Measurements from ENCODE around the gene MN1. TPM values are rescaled to one million over a fixed set of nuclear protein-coding genes. Genes with fewer than 3 reads are reported as not detected.
A peak's percentile ranks its signal among the peaks of the same experiment; 100 is the strongest.

Gene MN1
- total RNA-seq, 2 experiments from 2014 or later, result 0.27 to 0.28 TPM

DNA sequence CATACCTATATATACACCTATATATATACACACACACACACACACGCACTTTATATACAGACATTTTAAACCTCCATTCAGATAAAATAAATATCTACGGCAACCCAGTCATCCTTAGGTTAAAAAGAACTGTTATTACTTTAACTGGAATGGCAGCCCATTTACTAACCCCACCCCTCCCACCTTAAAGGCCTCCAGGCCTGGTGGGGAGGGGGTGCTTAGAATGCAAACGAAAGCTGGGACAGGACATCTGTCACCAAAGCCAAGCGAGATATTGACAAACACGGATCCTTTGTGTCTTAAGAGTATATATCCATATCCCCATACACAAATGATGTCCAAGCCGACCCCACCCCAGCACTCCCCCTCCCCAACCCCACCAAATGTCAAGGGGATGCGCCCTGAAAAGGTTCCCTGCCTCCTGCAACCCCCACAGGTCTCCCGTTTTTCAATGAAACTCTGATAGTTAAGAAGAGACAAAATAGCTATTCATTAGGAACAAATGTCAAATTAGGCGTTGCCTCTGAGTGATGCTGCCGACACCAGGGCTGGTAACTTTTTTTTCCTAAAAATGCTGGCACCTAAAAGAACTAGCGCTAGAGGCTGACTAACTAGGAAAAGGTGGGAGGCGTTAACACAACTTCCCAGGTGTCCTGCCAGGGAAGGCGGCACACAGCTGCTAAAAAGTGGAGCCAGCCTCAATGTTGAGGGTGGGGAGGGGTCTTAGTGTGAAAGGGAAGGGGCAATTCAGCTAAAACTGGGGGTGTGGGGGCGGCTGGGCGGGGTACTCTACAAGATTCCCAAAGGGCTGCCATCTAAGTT is 5.6 kb downstream of the MN1 start:
- H3K27me3 ChIP-seq (ENCODE audit: control insufficient read depth in 1 of 2, insufficient read depth in 2 of 2, low read length in 2 of 2), result peaks cover 4 to 7% of the 10 kb centered on the region in 2 experiments
- TF ChIP-seq, protein P1, sequence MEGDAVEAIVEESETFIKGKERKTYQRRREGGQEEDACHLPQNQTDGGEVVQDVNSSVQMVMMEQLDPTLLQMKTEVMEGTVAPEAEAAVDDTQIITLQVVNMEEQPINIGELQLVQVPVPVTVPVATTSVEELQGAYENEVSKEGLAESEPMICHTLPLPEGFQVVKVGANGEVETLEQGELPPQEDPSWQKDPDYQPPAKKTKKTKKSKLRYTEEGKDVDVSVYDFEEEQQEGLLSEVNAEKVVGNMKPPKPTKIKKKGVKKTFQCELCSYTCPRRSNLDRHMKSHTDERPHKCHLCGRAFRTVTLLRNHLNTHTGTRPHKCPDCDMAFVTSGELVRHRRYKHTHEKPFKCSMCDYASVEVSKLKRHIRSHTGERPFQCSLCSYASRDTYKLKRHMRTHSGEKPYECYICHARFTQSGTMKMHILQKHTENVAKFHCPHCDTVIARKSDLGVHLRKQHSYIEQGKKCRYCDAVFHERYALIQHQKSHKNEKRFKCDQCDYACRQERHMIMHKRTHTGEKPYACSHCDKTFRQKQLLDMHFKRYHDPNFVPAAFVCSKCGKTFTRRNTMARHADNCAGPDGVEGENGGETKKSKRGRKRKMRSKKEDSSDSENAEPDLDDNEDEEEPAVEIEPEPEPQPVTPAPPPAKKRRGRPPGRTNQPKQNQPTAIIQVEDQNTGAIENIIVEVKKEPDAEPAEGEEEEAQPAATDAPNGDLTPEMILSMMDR (IDR thresholded peaks at IDR 0.05), result no peak
- peaks cover 9% of the 10 kb centered on the region for H3K4me1 ChIP-seq (ENCODE audit: insufficient read depth, low read length)
- no peaks in the 10 kb centered on the region for H3K36me3 ChIP-seq (ENCODE audit: insufficient read depth, low read length)
- H3K9me3 ChIP-seq (ENCODE audit: control insufficient read depth in 1 of 2, insufficient read depth in 1 of 2, low read length in 2 of 2), result peaks cover 0 to 13% of the 10 kb centered on the region in 2 experiments
- H3K4me3 ChIP-seq (ENCODE audit: low read length), result no peak overlapping the region
- DNase-seq (no peak), ATAC-seq (ENCODE audit: poor library complexity) (no peak)
- Mint-ChIP-seq H3K4me3 (peak overlapping the region; percentile 17), H3K36me3 (ENCODE audit: low read depth) (no peaks in the 10 kb centered on the region), H3K9me3 (no peaks in the 10 kb centered on the region), H3K4me1 (ENCODE audit: low read depth) (no peaks in the 10 kb centered on the region), H3K27ac (no peak overlapping the region), H3K27me3 (peaks cover 6% of the 10 kb centered on the region)
- intact Hi-C loops (cut with DNase I, micrococcal nuclease), result no loop called here
- POLR2A ChIA-PET, result no interaction called here
- no peak overlapping the region for H3K27ac ChIP-seq (ENCODE audit: low read depth in 1 of 2, low read length in 2 of 2)
- CTCF ChIA-PET, result interaction anchor here (0.6 kb wide), 1 partner anchor 163 kb away, joined by 3 read pairs; no protein-coding TSS in a partner anchor

DNA sequence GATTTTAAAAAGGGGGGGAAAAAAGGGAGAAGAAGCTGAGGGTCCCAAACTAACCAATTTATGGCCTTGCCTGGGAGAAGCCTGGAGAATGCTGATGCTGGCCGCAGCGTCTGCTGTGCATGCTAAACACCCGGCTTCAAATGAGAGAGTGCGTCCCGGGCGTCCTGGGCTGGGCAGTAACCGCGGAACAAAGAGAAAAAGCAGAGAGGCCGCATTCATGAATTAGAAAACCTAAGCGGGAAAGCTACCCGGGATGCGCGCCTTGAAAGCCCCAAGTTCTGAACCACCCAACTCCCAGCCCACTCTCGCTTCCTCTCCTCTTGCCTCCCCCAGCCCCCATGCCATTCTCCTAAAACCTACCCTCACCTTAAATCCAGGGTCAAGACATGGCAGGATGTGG is 6.5 kb downstream of the MN1 start:
- TF ChIP-seq, protein P1 (IDR thresholded peaks at IDR 0.05), result no peak
- H3K9me3 ChIP-seq (ENCODE audit: control insufficient read depth in 1 of 2, insufficient read depth in 1 of 2, low read length in 2 of 2), result peaks cover 0 to 7% of the 10 kb centered on the region in 2 experiments
- intact Hi-C loops (cut with DNase I, micrococcal nuclease), result no loop called here
- peaks cover under 1% of the 10 kb centered on the region in 2 experiments for H3K27me3 ChIP-seq (ENCODE audit: control insufficient read depth in 1 of 2, insufficient read depth in 2 of 2, low read length in 2 of 2)
- H3K4me1 ChIP-seq (ENCODE audit: insufficient read depth, low read length), result peaks cover under 1% of the 10 kb centered on the region
- H3K27ac ChIP-seq (ENCODE audit: low read depth in 1 of 2, low read length in 2 of 2), result no peak overlapping the region
- Mint-ChIP-seq H3K27ac (no peak overlapping the region), H3K4me3 (no peak overlapping the region), H3K4me1 (ENCODE audit: low read depth) (no peaks in the 10 kb centered on the region), H3K9me3 (no peaks in the 10 kb centered on the region), H3K27me3 (peaks cover 6% of the 10 kb centered on the region), H3K36me3 (ENCODE audit: low read depth) (no peaks in the 10 kb centered on the region)
- no peak for ATAC-seq (ENCODE audit: poor library complexity)
- CTCF ChIA-PET, result no interaction called here
- no peak for DNase-seq
- no peaks in the 10 kb centered on the region for H3K36me3 ChIP-seq (ENCODE audit: insufficient read depth, low read length)
- POLR2A ChIA-PET, result no interaction called here
- no peak overlapping the region for H3K4me3 ChIP-seq (ENCODE audit: low read length)

DNA sequence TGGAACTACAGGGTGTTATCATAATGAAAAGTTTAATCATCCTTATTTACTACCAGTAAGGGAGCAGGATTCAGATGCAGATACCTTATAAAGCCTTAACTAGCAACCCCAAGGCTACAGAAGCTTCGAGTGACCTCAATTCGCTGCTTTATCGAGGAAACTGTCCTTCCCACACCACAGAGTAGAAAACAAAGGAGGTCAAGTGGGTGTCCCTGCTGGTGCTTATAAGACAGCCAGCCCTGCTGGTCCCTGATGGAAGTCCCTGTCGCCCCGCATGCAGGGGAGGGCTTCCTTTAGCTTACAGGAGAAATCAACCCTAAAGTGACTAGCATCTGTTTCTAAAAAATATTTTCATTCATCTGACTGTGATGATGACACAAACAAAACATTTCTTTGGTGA is 7.3 kb downstream of the MN1 start:
- no peaks in the 10 kb centered on the region for H3K36me3 ChIP-seq (ENCODE audit: insufficient read depth, low read length)
- no peak overlapping the region for H3K27ac Mint-ChIP-seq
- DNase-seq, result no peak

More for the DNA sequence above, 7.3 kb downstream of the MN1 start:
- H3K4me3 ChIP-seq (ENCODE audit: low read length), result no peak overlapping the region
- intact Hi-C loops (cut with DNase I, micrococcal nuclease), result no loop called here
- ChIA-PET POLR2A (no interaction called here), CTCF (no interaction called here)
- TF ChIP-seq, protein P1 (IDR thresholded peaks at IDR 0.05), result no peak
- ATAC-seq (ENCODE audit: poor library complexity), result no peak
- H3K4me1 Mint-ChIP-seq (ENCODE audit: low read depth), result no peaks in the 10 kb centered on the region
- H3K4me1 ChIP-seq (ENCODE audit: insufficient read depth, low read length), result no peaks in the 10 kb centered on the region
- H3K27me3 ChIP-seq (ENCODE audit: control insufficient read depth in 1 of 2, insufficient read depth in 2 of 2, low read length in 2 of 2), result no peaks in the 10 kb centered on the region
- no peak overlapping the region for H3K4me3 Mint-ChIP-seq
- H3K9me3 ChIP-seq (ENCODE audit: control insufficient read depth in 1 of 2, insufficient read depth in 1 of 2, low read length in 2 of 2), result peaks cover 0 to 7% of the 10 kb centered on the region in 2 experiments
- no peaks in the 10 kb centered on the region for H3K9me3 Mint-ChIP-seq
- no peaks in the 10 kb centered on the region for H3K36me3 Mint-ChIP-seq (ENCODE audit: low read depth)
- H3K27me3 Mint-ChIP-seq, result peaks cover 6% of the 10 kb centered on the region
- H3K27ac ChIP-seq (ENCODE audit: low read depth in 1 of 2, low read length in 2 of 2), result no peak overlapping the region
